Right renal cortex interstitium (tissue), 3 donors: ENCODE measurements around the gene SLC8A2. TPM values are rescaled to one million over a fixed set of nuclear protein-coding genes. Genes with fewer than 3 reads are reported as not detected.

Experiments used
- DNase-seq, 3 donors: peaks; one replicate each; pipeline ENCODE4 v3.0.0-alpha.2; 2013; ENCODE audit warnings: low read depth in 3 of 3, low spot score in 2 of 3
- polyA plus RNA-seq, 3 donors: library from polyadenylated mRNA; unstranded; fragments of 120-200 nt; gene quantifications; one replicate each; pipeline ENCODE4 v1.2.1, GENCODE V29; 2013; ENCODE audit not compliant: insufficient read length in 3 of 3

Gene SLC8A2
- polyA plus RNA-seq, 3 donors = 0.07 to 0.28 (median 0.08) TPM

- DNase-seq = no peak
These were observed 32.1 kb upstream of the SLC8A2 start for GRCh38 chr19:47503826-47504150.

- DNase-seq = no peak
These were observed 31.6 kb upstream of the SLC8A2 start for GRCh38 chr19:47503130-47503825.

GRCh38 chr19:47499863-47500830 lies 28.5 kb upstream of the SLC8A2 start:
- DNase-seq = no peak

- DNase-seq = no peak
These were observed 27.7 kb upstream of the SLC8A2 start for GRCh38 chr19:47499371-47499770.

- no peak for DNase-seq
These were observed 26.9 kb upstream of the SLC8A2 start for GRCh38 chr19:47498561-47498960.

- no peak for DNase-seq
These were observed 26.3 kb upstream of the SLC8A2 start for GRCh38 chr19:47497821-47498520.

- no peak for DNase-seq
These were observed 25.5 kb upstream of the SLC8A2 start for GRCh38 chr19:47497050-47497766.

- DNase-seq = no peak
These were observed 24.0 kb upstream of the SLC8A2 start for GRCh38 chr19:47495478-47496372.

GRCh38 chr19:47494729-47495128 lies 23.0 kb upstream of the SLC8A2 start:
- no peak for DNase-seq

GRCh38 chr19:47494211-47494547 lies 22.5 kb upstream of the SLC8A2 start:
- DNase-seq = no peak

- no peak for DNase-seq
These were observed 21.9 kb upstream of the SLC8A2 start for GRCh38 chr19:47493378-47494210.

- no peak for DNase-seq
These were observed 21.1 kb upstream of the SLC8A2 start for GRCh38 chr19:47492571-47493377.

- no peak for DNase-seq
These were observed 20.4 kb upstream of the SLC8A2 start for GRCh38 chr19:47492137-47492533.

GRCh38 chr19:47491358-47492136 lies 19.9 kb upstream of the SLC8A2 start:
- no peak for DNase-seq

GRCh38 chr19:47490847-47491246 lies 19.2 kb upstream of the SLC8A2 start:
- no peak for DNase-seq

GRCh38 chr19:47490031-47490430 lies 18.3 kb upstream of the SLC8A2 start:
- no peak for DNase-seq
